Measurements from ENCODE around the gene KDM2A.
A peak's percentile ranks its signal among the peaks of the same experiment; 100 is the strongest.

KDM2A gene

GRCh38 chr11:67281552-67282150, 162.6 kb downstream of the KDM2A start:
- DNase-seq, result no peak

- DNase-seq, result no peak
Observed at GRCh38 chr11:67282155-67282875, 163.3 kb downstream of the KDM2A start.

DNA sequence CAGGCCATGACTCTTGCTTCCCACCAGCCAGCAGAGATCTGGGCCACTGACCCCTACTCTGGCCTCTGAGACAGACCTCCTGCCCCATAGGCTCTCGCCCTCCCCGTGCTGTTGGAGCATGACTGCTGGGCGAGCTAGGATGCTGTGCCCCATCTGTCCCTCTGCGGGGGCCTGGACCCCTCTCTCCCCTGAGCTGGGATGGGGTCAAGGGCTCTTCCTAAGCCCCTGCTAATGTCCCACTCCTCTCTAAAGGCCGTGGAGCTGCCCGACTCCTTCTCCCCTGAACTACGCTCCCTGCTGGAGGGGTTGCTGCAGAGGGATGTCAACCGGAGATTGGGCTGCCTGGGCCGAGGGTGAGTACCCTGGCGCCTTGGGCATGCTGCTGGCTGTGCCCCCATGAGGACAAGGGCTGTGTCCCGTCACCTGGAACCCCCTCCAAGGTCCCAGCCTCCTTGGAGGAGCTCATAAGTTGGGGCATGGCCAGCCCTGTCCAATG, 163.9 kb downstream of the KDM2A start:
- DNase-seq, result no peak

DNA sequence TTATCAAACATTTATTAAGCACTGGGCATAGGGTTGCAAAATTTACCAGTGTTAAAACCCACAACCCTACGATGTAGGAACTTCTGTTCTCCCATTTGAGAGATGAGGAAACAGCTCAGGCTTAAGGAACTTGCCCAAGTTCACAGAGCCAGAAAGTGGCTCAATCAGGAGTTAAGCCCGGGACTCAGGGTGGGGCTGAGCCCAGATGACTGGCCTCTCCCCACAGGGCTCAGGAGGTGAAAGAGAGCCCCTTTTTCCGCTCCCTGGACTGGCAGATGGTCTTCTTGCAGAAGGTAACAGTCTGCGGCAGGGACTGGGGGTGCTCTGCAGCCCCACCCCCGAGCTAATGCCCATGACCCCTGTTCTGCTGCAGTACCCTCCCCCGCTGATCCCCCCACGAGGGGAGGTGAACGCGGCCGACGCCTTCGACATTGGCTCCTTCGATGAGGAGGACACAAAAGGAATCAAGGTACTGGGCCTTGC, 164.5 kb downstream of the KDM2A start:
- DNase-seq, result no peak

DNA sequence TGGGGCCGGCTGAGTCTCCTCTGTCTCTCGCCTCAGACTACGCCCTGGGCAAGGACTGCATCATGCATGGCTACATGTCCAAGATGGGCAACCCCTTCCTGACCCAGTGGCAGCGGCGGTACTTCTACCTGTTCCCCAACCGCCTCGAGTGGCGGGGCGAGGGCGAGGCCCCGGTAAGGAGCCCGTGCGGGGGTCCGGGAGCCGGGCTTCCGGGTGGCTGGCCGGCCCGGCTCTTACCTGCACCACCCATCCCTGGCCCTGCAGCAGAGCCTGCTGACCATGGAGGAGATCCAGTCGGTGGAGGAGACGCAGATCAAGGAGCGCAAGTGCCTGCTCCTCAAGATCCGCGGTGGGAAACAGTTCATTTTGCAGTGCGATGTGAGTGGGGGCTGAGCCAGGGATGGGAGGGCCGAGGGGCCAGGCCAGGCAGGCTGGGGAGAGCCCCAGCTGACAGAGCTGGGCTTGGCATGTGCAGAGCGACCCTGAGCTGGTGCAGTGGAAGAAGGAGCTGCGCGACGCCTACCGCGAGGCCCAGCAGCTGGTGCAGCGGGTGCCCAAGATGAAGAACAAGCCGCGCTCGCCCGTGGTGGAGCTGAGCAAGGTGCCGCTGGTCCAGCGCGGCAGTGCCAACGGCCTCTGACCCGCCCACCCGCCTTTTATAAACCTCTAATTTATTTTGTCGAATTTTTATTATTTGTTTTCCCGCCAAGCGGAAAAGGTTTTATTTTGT, 165.9 kb downstream of the KDM2A start:
- DNase-seq, result no peak

DNA sequence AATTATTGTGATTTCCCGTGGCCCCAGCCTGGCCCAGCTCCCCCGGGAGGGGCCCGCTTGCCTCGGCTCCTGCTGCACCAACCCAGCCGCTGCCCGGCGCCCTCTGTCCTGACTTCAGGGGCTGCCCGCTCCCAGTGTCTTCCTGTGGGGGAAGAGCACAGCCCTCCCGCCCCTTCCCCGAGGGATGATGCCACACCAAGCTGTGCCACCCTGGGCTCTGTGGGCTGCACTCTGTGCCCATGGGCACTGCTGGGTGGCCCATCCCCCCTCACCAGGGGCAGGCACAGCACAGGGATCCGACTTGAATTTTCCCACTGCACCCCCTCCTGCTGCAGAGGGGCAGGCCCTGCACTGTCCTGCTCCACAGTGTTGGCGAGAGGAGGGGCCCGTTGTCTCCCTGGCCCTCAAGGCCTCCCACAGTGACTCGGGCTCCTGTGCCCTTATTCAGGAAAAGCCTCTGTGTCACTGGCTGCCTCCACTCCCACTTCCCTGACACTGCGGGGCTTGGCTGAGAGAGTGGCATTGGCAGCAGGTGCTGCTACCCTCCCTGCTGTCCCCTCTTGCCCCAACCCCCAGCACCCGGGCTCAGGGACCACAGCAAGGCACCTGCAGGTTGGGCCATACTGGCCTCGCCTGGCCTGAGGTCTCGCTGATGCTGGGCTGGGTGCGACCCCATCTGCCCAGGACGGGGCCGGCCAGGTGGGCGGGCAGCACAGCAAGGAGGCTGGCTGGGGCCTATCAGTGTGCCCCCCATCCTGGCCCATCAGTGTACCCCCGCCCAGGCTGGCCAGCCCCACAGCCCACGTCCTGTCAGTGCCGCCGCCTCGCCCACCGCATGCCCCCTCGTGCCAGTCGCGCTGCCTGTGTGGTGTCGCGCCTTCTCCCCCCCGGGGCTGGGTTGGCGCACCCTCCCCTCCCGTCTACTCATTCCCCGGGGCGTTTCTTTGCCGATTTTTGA, 166.8 kb downstream of the KDM2A start:
- DNase-seq, result no peak

DNA sequence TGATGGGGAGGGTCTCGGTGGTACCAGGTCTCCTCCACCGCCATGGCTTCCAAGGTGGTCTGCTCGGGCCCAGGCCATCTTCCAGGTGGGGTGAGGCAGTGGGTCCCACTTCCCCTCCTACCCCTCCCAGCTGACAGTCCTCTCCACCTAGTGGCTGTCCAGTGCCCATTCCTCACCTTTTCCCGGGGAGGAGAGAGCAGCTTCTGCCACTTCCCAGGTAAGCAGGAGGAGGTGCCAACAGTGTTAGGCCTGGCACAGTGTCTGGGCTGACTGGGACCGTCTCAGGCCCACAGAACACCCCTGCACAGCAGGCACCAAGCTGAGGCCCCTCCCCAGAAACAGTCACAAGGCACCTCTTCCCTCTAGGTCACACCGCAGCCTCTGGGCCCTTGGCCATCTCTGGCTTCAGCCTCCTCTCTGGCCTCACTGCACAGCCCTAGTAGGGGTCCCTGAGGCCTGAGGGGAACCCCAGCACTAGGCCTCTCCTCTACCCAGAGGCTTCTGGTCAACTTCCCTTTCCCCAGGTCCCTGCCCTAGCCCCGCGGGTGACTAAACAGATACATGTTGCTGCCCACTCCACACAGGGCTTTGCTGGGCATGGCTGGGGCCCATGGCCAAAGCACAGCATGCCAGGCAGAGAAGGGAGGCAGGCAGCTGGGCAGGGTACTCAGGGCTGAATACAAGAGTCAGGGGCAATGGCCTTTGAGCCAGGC, 167.7 kb downstream of the KDM2A start:
- DNase-seq, result peak in 7 of 58 donors; percentile 15 to 42 (median 31)

- DNase-seq, result no peak
Observed at GRCh38 chr11:67287355-67288197, 168.5 kb downstream of the KDM2A start.

DNA sequence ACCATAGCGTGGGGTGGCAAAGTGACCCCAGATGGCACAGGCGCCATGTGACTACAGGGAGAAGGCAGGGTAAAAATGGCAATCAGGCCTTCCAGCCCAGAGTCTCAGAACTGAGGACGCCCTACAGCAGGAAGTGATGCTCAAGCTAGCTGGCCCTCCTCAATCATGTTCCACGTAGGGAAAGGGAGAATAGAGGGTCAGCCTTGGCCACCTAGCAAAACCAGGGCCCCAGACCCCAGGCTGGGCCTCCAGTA, 169.1 kb downstream of the KDM2A start:
- peak in 3 of 58 donors; percentile 56 to 73 (median 63) for DNase-seq

DNA sequence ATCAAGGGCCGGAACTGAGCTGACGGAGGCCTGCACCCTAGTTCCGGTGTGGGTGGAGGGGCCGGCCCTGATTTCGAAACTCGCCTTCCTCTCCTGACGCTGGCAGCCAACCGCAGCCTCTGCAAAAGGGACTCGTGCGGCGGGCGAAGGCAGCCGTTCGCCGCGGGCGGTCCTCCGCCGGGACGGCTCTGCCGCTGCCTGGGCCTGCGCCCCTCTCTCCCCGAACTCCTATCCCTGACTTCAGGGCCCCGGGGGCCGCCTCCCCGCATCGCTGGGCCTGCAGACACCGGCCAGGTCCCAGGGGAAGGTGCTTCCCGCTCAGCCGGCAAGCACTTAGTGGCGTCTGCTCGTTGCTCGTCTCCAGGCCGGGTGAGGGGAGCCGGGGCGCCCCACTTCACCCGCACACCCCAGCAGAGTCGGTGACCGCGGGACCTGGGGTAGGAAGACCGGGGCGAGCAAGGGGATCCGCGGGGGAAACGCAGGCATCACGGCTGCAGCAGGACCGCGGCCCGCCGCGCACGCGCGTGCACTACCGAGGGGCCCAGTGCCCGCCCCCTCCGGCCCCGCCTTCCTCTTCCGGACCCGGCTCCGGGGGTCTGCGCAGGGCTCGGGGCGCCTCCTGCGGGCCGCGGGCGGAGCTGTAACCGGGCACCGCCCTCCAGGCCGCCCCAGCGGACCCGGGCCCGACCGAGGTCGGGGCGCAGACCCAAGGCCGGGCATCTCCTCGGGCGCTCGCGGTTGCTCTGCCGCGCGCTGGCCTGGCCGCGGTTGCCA, 169.6 kb downstream of the KDM2A start:
- peak in 57 of 58 donors; percentile 22 to 91 (median 76) for DNase-seq

GRCh38 chr11:67289226-67289650, 170.2 kb downstream of the KDM2A start, which contains the start of gene ANKRD13D:
Gene ANKRD13D (plus strand): TSS chr11:67289303. CDS start chr11:67289461, 158 bp downstream.
- peak in 3 of 58 donors; percentile 66 to 74 (median 68) for DNase-seq

- peak in 2 of 58 donors; percentile 43 to 55 for DNase-seq
Observed at GRCh38 chr11:67289651-67290479, 170.8 kb downstream of the KDM2A start.

- DNase-seq, result no peak
Observed at GRCh38 chr11:67290801-67291200, 171.7 kb downstream of the KDM2A start.

DNA sequence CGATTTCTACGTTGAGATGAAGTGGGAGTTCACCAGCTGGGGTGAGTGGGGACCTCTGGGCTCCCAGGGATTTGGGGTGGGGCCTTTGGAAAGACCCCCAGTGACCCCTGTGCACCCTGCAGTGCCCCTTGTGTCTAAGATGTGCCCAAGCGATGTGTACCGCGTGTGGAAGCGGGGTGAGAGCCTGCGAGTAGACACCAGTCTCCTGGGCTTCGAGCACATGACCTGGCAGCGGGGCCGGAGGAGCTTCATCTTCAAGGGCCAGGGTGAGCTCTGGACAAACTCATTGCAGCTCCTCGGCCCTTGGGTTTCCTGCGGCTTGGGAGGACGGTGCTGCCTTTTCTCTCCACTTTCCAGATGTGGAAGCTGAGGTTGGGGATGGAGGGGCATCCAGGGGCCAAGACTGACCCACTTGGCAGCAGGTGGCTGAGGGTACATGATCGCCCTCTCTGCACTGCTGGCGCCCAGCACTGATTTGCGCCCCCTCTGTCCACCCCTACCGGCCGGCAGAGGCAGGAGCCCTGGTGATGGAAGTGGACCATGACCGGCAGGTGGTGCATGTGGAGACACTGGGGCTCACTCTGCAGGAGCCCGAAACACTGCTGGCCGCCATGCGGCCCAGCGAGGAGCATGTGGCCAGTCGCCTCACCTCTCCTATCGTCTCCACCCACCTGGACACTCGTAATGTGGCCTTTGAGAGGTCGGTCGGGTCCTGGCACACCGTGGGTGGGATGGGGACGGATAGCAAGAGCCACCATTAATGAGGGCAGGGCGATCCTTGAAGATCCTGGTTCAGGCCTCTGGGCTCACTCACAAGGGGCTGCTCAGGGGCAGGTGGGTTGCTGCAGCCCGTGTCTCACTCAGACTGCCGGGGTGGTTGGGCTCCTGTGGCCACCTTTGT, 172.7 kb downstream of the KDM2A start:
- DNase-seq, result no peak

DNA sequence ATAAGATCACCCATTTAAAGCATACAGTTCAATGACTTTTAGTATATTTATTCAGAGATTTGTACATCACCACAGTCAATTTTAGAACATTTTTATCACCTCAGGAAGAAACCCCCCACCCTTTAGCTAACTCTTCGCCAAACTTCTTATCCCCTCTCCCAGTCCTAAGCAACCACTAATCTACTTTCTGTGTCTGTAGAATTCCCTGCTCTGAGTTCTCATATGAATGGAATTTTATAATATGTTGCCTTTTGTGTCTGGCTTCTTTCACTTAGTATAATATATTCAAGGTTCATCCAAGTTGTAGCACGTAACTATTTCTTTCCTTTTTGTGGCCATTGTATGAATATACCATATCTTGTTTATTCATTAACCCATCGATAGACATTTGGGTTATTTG, 173.6 kb downstream of the KDM2A start:
- no peak for DNase-seq

- no peak for DNase-seq
Observed at GRCh38 chr11:67293090-67293489, 174.0 kb downstream of the KDM2A start.

Measured in anterior cingulate cortex (tissue), 58 donors.